SK-MEL-5 (cell line): ENCODE data around the gene NARF. TPM values are rescaled to one million over a fixed set of nuclear protein-coding genes. Genes with fewer than 3 reads are reported as not detected.
"Not testable (repeated sequence)": the region's sequence is repeated elsewhere in the genome, so short reads cannot be mapped to it uniquely, and the experiment has no call there.

Source experiments
- DNase-seq: peaks from one replicate; pipeline ENCODE4 v3.0.0-alpha.2; 2016; ENCODE audit warnings: low read depth, low spot score
- in situ Hi-C: cut with HindIII; loops from 2 replicates; pipeline ENCODE4 v1.10.0; 2016; ENCODE audit warnings: low sequenced_read_pairs, high pct_unique_total_duplicates, low pct_unique_long_range_greater_than_20kb
- total RNA-seq: library from RNA; depleted of rRNA; stranded (reverse); fragments of >200 nt; shearing (Covaris generic); gene quantifications from 2 replicates; pipeline ENCODE4 v1.2.3, GENCODE V29; 2014

The NARF gene
- total RNA-seq, 1 experiment from 2014 or later, result 49.9 TPM

DNA sequence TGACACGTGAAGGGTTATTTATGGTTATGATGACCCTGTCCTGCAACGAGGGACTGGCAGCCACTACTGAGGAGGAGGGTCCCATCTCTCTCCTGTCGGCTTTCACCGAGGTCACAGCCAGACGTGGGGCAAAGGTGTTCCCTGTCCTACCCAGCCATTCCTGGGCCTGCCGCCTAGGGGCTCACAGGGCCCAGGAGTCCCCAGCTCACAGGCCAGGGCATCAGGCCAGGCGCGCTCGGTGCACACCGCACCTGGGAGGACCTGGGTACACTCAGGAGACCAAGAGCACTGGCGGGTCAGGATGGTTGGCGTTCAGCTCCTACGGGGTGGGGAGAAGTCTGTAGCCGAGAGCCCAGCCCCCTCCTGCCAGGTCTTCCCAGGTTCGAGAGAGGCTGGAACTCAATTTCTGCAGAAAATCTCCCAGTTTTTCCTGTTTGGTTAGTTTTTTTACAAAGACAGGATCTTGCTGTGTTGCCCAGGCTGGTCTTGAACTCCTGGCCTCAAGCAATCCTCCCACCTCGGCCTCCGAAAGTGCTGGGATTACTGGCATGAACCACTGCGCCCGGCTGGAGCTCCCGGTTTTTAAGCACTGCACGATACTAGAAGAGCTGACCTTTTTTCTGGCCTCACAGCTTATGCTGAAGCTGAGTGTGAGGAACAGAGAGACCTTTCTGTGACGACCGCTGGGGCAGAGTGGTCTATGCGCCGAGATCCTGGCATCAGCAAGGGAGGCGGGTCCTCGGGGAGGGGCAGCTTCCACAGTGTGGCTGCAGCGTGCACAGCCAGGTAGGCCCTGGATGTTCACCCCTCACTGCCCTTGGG, 15.7 kb upstream of the NARF start:
- in situ Hi-C loops, result no loop called here
- no peak for DNase-seq

DNA sequence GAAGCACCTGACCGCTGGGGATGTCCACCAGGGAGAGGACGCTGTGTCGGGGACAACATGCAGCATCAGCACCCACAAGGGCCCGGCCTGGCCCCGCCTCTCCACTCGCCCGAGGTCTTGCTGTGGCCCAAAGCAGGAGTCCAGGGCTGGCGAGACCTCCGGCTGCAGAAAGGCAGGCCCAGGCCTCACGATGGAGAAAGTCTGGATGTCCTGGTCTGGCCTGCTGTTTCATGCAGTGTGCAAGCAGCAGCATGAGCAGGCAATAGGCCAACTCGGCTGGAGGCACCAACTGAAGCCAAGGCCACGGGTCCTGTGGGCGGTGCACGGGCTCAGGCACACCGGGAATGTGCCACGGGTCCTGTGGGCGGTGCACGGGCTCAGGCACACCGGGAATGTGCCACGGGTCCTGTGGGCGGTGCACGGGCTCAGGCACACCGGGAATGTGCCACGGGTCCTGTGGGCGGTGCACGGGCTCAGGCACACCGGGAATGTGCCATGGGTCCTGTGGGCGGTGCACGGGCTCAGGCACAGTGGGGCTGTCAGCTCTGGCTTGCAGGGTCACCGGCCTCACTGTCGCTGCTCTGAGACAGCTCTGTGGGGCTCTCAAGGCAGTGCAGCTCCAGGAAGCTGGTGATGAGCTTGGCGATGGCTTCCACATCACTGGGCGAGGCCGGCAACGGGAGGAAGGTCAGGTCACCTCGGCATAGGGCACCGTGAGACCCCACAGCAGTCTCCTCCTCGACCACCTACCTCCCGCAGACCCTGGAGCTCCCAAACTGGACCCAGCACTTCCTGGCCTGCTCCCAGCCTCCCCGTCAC, 14.9 kb upstream of the NARF start:
- DNase-seq, result no peak
- in situ Hi-C loops, result no loop called here

DNA sequence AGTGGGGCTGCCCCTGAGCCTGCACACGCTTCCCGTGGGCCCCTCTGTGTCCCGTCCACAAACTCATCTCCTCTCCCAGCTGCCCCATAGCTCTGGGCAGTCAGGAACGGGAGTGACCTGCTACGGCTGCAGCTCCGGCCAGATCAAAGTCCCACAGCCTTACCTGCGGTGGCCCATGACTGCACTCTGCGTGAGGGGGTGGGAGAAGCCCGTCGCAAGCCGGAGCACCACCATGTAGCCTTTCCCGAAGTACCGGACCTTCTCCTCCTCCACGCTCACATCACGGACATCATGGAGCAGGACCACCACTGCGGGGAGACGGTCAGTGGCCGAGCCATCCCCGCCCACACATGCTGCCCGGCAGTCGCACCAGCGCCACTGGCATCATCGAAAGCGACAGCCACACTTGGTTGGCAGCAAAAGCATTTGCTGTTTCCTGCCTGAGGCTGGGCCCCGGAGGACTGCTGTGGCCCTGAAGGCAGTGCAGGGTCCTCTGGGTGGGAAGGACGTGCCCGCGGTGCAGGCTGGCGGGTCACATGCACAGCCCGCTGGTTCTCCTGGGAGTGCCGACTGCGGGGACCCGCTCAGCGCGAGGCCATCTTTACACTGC, 14.2 kb upstream of the NARF start:
- no peak for DNase-seq
- in situ Hi-C loops, result no loop called here

- in situ Hi-C loops, result no loop called here
- no peak for DNase-seq
Measured at GRCh38 chr17:82444941-82445521, 13.5 kb upstream of the NARF start.

DNA sequence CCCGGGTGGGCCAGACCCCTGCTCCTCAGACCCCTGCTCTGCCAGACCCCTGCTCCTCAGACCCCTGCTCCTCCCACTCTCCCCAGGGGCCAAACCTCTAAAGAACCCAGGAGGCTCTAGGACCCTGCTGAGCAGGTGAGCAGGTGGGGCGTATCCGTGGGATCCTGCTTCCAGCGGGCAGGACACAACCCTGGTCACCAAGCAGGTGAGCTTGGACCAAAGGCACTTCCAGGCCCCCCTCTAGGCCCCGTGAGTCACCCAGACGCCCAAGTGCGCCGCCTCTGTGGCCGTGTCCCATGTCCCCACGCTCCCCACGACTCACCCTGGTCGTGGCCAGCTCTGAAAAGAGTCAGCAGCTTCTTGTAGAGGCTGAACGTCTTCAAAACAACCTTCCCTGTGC, 13.0 kb upstream of the NARF start:
- in situ Hi-C loops, result no loop called here
- DNase-seq, result no peak

DNA sequence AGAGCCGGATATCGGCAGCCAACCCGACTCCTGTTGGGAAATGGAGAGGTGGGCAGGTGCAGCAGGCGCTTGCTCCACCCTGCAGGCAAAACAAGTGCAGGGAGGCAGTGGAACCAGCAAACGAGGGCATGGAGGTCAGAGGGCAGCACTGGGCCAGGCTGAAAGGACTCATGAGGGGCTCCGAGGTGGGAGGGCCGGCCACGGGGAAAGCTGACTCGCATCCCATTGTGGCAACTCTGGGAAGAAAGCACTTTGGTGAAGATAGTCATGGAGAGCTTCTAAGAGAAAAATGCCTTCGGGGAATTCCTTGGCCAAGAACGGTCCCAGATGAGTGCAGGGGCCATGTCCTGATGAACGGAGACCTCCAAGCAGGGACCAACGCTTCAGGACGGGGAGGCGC, 12.4 kb upstream of the NARF start:
- no peak for DNase-seq

GRCh38 chr17:82446649-82447048, 11.9 kb upstream of the NARF start:
- in situ Hi-C loops, result no loop called here
- DNase-seq, result no peak

More for the DNA sequence above, 12.4 kb upstream of the NARF start:
- in situ Hi-C loops, result no loop called here

DNA sequence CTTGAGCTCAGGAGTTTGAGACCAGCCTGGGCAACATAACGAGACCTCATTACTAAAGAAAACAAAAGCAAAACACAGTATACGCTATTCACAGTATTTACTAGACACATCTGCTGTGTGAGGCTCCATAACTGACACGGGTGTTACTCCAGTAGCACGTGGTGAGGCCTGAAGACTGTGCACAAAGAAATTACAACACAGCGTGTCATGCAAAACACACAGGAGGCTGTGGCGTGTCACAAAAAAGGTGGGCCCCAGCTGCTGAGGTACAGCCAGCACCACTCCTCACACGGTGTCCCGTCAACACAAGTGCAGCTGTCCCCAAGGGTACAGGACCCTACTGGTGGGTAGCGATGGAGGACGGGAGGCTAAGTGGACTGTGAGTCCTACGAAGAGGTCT, 10.7 kb upstream of the NARF start:
- no peak for DNase-seq
- in situ Hi-C loops, result no loop called here

DNA sequence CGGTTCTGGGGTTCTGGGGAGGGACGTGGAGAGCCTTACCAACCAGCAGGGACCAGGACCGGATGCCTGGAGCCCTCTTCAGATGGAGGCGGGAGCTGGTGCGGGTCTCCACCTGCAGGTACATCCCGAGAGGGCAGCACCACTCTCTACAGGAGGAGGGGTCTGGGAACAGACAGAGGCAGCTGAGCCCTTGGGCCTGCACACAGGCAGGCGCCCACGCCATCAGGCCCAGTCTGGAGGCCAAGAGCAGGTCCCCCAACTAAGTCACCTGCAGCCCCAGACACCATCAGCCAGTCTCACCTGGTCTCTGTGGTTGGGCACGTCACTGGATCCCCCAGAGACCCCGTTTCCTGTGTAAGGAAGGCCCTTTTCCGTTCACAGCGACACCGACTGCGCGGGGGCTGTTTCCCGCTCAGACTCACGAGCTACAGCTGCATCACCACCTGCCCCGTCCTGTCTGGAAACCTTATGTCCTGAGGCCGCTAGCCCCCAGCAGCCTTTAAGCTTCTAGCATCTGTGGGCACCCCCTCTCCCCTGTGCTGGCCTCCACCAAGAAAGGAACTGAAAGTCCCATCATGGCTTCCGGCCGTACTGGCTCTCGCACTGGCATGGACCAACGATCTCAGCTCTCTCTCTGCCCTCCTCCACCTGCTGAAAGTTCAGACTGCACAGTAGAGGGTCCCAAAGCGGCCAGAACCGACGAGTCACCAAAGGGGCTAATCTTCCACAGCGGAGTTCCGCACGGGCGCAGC, 9.2 kb upstream of the NARF start:
- in situ Hi-C loops, result no loop called here
- no peak for DNase-seq

GRCh38 chr17:82449883-82450356, 8.6 kb upstream of the NARF start:
- in situ Hi-C loops, result no loop called here
- no peak for DNase-seq

DNA sequence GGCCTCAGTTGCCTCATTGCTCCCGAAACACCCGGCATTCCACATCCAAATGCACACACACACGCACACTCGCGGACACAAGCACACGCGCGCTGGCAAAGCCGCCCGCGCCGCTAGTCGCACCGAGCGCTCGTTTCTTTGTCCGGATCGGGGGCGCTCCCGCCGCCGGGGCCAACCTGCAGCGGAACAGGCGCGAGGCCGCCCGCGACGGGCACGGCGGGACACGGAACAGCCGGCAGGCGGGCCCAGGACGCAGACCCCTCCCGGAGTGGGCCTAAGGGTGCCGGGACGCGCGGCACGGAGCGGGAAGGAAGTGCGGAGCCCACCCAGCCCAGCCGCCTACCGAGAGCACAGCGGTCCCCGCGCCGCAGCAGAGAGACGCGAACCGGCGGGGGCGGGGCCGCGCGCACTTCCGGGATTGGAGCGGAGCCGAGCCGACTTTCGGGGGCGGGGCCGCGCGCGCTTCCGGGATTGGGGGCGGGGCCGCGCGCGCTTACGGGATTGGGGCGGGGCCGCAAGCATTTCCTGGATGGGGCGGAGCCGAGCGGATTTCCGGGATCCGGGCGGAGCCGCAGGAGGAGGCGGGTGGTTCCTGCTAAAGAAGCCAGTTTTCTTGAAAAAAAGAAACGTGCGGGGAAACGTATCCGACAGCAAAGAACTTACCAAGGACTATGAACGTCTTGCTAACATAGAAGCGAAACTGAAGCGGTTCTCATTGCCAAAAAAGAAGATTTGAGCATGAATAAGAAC, 8.0 kb upstream of the NARF start, which contains the start of gene CYBC1:
CYBC1 (minus strand) TSS at position 396 of the 750 bp plus-strand sequence. CDS start 1,498 bp downstream, outside the sequence.
- in situ Hi-C loops, result no loop called here
- peak; percentile 84 for DNase-seq

GRCh38 chr17:82452162-82452561, 6.4 kb upstream of the NARF start:
- no peak for DNase-seq
- in situ Hi-C loops, result no loop called here

- in situ Hi-C loops, DNase-seq: not testable (repeated sequence)
Measured at GRCh38 chr17:82453151-82453550, 5.4 kb upstream of the NARF start.

GRCh38 chr17:82453706-82454105, 4.8 kb upstream of the NARF start:
- in situ Hi-C loops, DNase-seq: not testable (repeated sequence)

- in situ Hi-C loops, result no loop called here
- peak; percentile 48 for DNase-seq
Measured at GRCh38 chr17:82457073-82457928, 1.2 kb upstream of the NARF start.

GRCh38 chr17:82457929-82458178, 687 bp upstream of the NARF start:
- in situ Hi-C loops, result no loop called here
- DNase-seq, result peak; percentile 93
